GM12891 (cell line): Measurements from ENCODE around the gene ABHD10.
A peak's percentile ranks its signal among the peaks of the same experiment; 100 is the strongest.

Source experiments
- DNase-seq: peaks from one replicate; pipeline ENCODE4 v3.0.0; 2011; ENCODE audit warnings: low spot score; ENCODE audit not compliant: insufficient read length
- FAIRE-seq: peaks from 2 replicates; lab custom pipeline; 2011; peaks lifted over from hg19 to GRCh38; lab: Jason Lieb, UNC
- PAX5 ChIP-seq: IDR thresholded peaks from 2 replicates; pipeline ENCODE4 v1.6.1; 2011; ENCODE audit warnings: low read length, moderate library complexity, mild to moderate bottlenecking; ENCODE audit not compliant: insufficient read depth, severe bottlenecking
- POLR2A ChIP-seq: IDR thresholded peaks from 2 replicates; pipeline ENCODE4 v1.6.1; 2011; ENCODE audit warnings: low read depth, low read length, control low read depth
- POLR2AphosphoS5 ChIP-seq: IDR thresholded peaks from 2 replicates; pipeline ENCODE4 v1.6.1; 2011; ENCODE audit warnings: low read depth, low read length, control low read depth
- POU2F2 ChIP-seq: IDR thresholded peaks from 2 replicates; pipeline ENCODE4 v1.6.1; 2011; ENCODE audit warnings: low read depth, mild to moderate bottlenecking, control low read depth, low read length, moderate library complexity
- SPI1 ChIP-seq: IDR thresholded peaks from 2 replicates; pipeline ENCODE4 v1.6.1; 2011; ENCODE audit warnings: low read depth, low read length, control low read depth
- TAF1 ChIP-seq: IDR thresholded peaks from 2 replicates; pipeline ENCODE4 v1.6.1; 2011; ENCODE audit warnings: low read depth, low read length, control low read depth

Gene ABHD10

DNA sequence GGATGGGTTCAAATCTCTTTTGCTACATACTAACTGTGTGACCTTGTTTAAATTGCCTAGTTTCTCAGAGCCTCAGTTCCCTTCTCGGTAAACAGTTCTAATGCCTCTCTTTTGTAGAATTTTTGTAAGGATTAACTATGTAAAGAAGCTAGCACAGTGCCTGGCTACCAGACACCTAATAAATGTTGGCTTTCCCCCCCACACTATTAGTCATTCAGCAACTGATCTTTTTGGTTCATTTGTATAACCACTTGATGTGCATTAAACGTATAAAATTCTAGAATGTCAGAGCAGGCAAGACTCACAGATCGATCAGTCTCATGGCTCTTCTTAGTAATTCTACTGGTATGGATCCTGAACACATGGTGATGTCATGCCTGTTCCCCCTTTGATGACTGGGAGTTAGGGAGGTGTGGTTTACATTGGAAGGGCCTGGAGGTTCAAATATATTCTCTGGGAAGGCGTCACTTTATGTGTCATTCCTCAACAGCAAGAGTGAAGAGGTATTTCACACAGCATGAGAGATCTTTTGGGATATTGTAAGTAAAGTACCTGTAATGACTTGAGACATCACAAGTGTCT, 26.4 kb downstream of the ABHD10 start:
- no peak for FAIRE-seq
- TF ChIP-seq SPI1 (no peak), POLR2AphosphoS5 (no peak), TAF1 (no peak), POLR2A (no peak), POU2F2 (no peak), PAX5 (no peak)
- DNase-seq: no peak

DNA sequence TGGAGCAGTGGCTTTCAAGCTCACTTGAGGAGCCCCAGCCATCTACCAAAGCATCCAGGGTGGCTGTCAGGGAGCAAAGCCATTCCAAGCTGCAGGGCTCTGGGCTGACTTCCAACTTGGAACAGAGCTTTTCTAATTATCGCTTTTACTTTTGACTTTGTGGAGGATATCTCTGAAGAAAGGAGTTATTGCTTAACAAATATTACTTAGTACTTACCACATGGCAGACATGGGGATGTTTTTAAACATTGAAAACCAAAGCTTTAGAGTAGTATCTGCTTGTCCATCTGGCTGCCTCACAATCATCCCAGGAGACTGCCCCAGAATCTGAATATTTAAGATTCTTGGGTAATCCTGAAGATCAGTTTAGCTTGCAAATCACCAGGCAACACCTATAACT, 28.8 kb downstream of the ABHD10 start:
- DNase-seq (no peak), FAIRE-seq (no peak)
- TF ChIP-seq POU2F2 (no peak), TAF1 (no peak), SPI1 (no peak), PAX5 (no peak), POLR2AphosphoS5 (no peak), POLR2A (no peak)

DNA sequence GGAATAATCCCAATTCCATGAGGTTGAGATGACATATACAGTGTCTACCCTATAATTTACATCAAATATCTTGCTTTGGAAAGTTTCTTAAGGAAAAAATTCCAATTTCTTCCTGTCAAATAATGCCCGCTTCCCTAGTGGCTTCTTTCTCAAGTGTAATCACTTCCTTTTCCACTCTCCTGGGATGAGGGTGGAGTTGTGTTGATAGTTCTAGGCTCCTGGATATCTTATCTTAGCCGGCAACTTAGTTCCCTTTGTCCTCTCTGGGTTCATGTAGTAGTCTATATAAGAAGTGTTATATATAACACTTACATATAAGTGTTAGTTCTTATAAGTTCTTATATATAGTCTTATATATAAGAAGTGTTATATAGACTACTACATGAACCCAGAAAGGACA, 30.8 kb downstream of the ABHD10 start:
- TF ChIP-seq PAX5 (no peak), POLR2AphosphoS5 (no peak), POU2F2 (no peak), POLR2A (no peak), TAF1 (no peak), SPI1 (no peak)
- DNase-seq (no peak), FAIRE-seq (no peak)

GRCh38 chr3:112010636-112011035, 31.8 kb downstream of the ABHD10 start:
- TF ChIP-seq POLR2AphosphoS5: no peak
- no peak for TF ChIP-seq TAF1
- no peak for TF ChIP-seq SPI1
- no peak for TF ChIP-seq POLR2A
- no peak for TF ChIP-seq POU2F2
- no peak for TF ChIP-seq PAX5
- no peak for DNase-seq
- FAIRE-seq: no peak

GRCh38 chr3:112011376-112011940, 32.6 kb downstream of the ABHD10 start:
- no peak for TF ChIP-seq PAX5
- TF ChIP-seq POLR2A: no peak
- TF ChIP-seq TAF1: no peak
- no peak for TF ChIP-seq POU2F2
- TF ChIP-seq SPI1: no peak
- DNase-seq: no peak
- no peak for FAIRE-seq

DNA sequence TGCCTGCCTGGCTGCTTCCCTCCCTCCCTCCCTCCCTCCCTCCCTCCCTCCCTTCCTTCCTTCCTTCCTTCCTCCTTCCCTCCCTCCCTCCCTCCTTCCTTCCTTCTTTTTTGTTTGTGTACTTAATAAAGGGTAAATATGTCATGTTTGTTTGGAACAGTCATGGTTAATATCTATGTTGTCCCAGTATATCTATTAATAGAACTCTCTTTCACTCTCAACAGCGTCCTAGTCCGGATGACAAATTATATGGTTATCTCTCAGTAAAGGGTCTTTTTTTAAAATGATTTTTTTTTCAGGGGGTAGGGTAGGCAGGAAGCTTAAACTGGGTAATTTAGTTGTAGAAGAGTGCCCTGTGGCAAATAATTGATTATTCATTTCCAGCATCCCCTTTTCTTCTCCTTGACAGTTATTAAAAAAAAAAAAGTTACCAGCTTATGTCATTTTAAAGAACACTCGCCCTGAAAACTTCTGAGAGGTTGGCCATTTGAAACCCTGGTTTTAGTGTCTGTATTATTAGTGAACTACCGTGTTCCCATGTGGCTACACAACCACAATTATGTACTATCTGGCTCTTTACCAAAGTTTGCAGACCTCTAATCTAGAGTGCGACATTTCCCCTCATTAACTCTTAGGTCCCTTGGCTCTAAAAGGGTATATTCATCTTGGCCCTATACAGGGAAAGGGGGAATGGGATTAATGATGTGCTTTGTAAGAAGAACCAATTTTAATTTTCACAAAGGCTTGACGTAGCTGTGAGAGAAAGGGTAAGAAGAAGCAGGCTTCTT, 33.6 kb downstream of the ABHD10 start:
- TF ChIP-seq PAX5: no peak
- FAIRE-seq (no peak), DNase-seq (no peak)

DNA sequence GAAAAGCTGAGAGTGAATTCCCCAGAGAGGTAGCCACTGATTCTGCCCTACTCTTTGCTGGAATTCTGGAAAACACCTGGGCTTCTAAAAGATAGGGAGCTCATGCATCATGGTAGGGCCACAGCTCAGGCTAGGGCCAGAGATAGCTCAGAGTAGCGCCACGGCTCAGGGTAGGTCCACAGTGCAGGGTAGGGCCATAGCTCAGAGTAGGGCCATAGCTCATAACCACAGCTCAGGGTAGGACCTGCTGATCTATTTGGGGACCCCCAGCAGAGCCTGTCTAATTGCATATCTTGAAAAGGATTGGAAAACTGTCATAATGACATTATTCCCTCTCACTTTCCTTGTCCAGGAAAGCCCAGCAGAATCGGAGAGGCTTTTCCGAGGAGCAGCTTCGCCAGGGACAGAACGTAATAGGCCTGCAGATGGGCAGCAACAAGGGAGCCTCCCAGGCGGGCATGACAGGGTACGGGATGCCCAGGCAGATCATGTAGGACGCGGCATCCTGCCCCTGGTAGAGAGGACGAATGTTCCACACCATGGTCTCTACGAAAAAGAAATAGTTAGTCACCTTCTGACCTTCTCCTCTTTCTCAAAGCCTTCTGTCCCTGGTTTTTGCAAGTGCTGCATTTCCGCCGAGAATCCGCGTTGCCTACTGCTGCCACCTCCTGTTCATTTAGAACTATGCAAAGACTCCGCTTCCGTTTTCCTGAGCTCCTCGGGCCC, 34.4 kb downstream of the ABHD10 start:
- TF ChIP-seq POLR2AphosphoS5: no peak
- TF ChIP-seq POU2F2: no peak
- peak; percentile 57; the same call in 1 of the 2 replicates for TF ChIP-seq SPI1
- peak; percentile 56 for FAIRE-seq
- DNase-seq: peak; percentile 23

GRCh38 chr3:112013784-112014143, 34.9 kb downstream of the ABHD10 start:
- TF ChIP-seq POLR2A: no peak
- FAIRE-seq: peak; percentile 23

GRCh38 chr3:112017091-112017490, 38.3 kb downstream of the ABHD10 start:
- TF ChIP-seq TAF1 (no peak), SPI1 (no peak), POLR2A (no peak), POLR2AphosphoS5 (no peak), POU2F2 (no peak), PAX5 (no peak)
- DNase-seq (no peak), FAIRE-seq (no peak)

More at GRCh38 chr3:112013784-112014143, 34.9 kb downstream of the ABHD10 start:
- DNase-seq: no peak

GRCh38 chr3:112018712-112019111, 39.9 kb downstream of the ABHD10 start:
- no peak for TF ChIP-seq POLR2AphosphoS5
- TF ChIP-seq POLR2A: no peak
- no peak for TF ChIP-seq TAF1
- TF ChIP-seq SPI1: no peak
- DNase-seq (no peak), FAIRE-seq (no peak)
